Measurements from ENCODE around the gene MACROH2A1. TPM values are rescaled to one million over a fixed set of nuclear protein-coding genes. Genes with fewer than 3 reads are reported as not detected.
A peak's percentile ranks its signal among the peaks of the same experiment; 100 is the strongest.

MACROH2A1 gene
- total RNA-seq, 1 donor from 2014 or later = 254 TPM

GRCh38 chr5:135330798-135331096 lies 68.3 kb downstream of the MACROH2A1 start:
- no peak for DNase-seq (ENCODE audit: extremely low spot score, unreplicated experiment)
- H3K36me3 Mint-ChIP-seq = peaks cover 14% of the 10 kb centered on the region
- H3K27ac Mint-ChIP-seq = no peak overlapping the region
- no peaks in the 10 kb centered on the region for H3K27me3 Mint-ChIP-seq
- H3K9me3 Mint-ChIP-seq = no peaks in the 10 kb centered on the region
- no peak for TF ChIP-seq CTCF (conservative IDR thresholded peaks at IDR 0.05)
- peaks cover 23% of the 10 kb centered on the region for H3K4me1 Mint-ChIP-seq (ENCODE audit: unreplicated experiment)
- no peak overlapping the region for H3K4me3 Mint-ChIP-seq

DNA sequence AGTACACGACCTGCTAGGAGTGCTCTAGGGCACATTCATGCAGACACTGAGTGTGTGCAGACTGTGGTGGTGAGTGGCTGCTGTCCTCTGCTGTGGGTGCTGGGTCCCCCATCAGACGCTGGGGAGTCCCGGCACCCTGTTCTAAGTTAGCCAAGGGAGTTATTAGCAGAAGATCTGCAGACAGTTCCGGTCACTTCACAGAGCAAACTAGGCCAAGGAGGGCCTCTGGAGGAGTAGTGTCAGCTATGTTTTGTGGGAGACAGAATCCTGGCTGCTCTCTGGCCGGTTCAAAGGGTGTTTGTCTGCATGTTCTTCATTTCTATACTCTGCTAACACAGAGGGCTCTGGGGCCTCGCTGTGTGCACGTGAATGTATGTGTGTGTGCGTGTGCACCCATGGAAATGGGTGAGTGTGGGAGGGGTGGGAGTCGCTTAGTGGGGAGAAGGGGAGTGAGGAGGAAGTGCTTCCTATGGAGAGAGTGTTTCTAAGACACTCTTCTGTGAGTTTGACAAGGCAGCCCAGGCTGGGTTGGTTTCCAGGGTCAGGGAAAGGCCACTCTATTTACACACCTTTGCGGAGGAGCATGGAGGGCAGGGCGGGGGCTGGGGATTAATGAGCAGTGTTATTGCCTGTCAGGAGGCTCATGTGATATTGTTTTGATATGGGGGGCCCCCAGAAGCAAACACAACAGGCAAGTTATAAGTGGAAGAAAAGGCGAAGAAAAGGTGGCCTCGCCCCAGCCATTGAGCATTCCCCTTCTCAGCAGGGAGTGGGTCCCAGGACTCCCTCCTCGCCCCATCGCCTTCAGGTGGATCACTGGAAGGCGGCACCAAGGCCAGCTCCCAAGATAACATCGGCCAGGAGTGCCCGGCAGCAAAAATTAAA lies 68.9 kb downstream of the MACROH2A1 start:
- H3K9me3 Mint-ChIP-seq = no peaks in the 10 kb centered on the region

GRCh38 chr5:135329066-135329912 lies 69.7 kb downstream of the MACROH2A1 start:
- no peaks in the 10 kb centered on the region for H3K9me3 Mint-ChIP-seq
- peaks cover 28% of the 10 kb centered on the region for H3K4me1 Mint-ChIP-seq (ENCODE audit: unreplicated experiment)
- H3K4me3 Mint-ChIP-seq = no peak overlapping the region
- TF ChIP-seq CTCF (conservative IDR thresholded peaks at IDR 0.05) = no peak
- DNase-seq (ENCODE audit: extremely low spot score, unreplicated experiment) = no peak
- no peaks in the 10 kb centered on the region for H3K27me3 Mint-ChIP-seq
- peak overlapping the region; percentile 84 for H3K27ac Mint-ChIP-seq
- H3K36me3 Mint-ChIP-seq = peaks cover 11% of the 10 kb centered on the region

More for the DNA sequence above, 68.9 kb downstream of the MACROH2A1 start:
- Mint-ChIP-seq H3K36me3 (peaks cover 14% of the 10 kb centered on the region), H3K27me3 (no peaks in the 10 kb centered on the region), H3K4me1 (ENCODE audit: unreplicated experiment) (peaks cover 28% of the 10 kb centered on the region), H3K4me3 (peak overlapping the region; percentile 75), H3K27ac (peak overlapping the region; percentile 84)
- no peak for DNase-seq (ENCODE audit: extremely low spot score, unreplicated experiment)
- TF ChIP-seq CTCF (conservative IDR thresholded peaks at IDR 0.05) = no peak

GRCh38 chr5:135328128-135328687 lies 70.8 kb downstream of the MACROH2A1 start:
- DNase-seq (ENCODE audit: extremely low spot score, unreplicated experiment) = no peak
- peak overlapping the region; percentile 31 for H3K4me3 Mint-ChIP-seq
- no peak for TF ChIP-seq CTCF (conservative IDR thresholded peaks at IDR 0.05)
- peaks cover 28% of the 10 kb centered on the region for H3K4me1 Mint-ChIP-seq (ENCODE audit: unreplicated experiment)
- no peaks in the 10 kb centered on the region for H3K9me3 Mint-ChIP-seq
- H3K36me3 Mint-ChIP-seq = peaks cover 9% of the 10 kb centered on the region
- H3K27me3 Mint-ChIP-seq = no peaks in the 10 kb centered on the region
- H3K27ac Mint-ChIP-seq = peak overlapping the region; percentile 70

GRCh38 chr5:135327429-135328127 lies 71.5 kb downstream of the MACROH2A1 start:
- H3K27ac Mint-ChIP-seq = no peak overlapping the region
- peaks cover 9% of the 10 kb centered on the region for H3K36me3 Mint-ChIP-seq
- H3K27me3 Mint-ChIP-seq = no peaks in the 10 kb centered on the region
- DNase-seq (ENCODE audit: extremely low spot score, unreplicated experiment) = no peak
- peaks cover 28% of the 10 kb centered on the region for H3K4me1 Mint-ChIP-seq (ENCODE audit: unreplicated experiment)
- no peaks in the 10 kb centered on the region for H3K9me3 Mint-ChIP-seq
- TF ChIP-seq CTCF (conservative IDR thresholded peaks at IDR 0.05) = no peak
- H3K4me3 Mint-ChIP-seq = no peak overlapping the region
